NCI-H2171 treated with DMSO at 0.1 percent for 48 hours (cell line): ENCODE data around the gene RASIP1.
A peak's percentile ranks its signal among the peaks of the same experiment; 100 is the strongest.

ENCODE experiments used
- DNase-seq: peaks from one replicate; lab custom pipeline; 2025; lab: John Stamatoyannopoulos, UW

RASIP1 gene

GRCh38 chr19:48674921-48675824 lies 65.2 kb downstream of the RASIP1 start:
- peak; percentile 92 for DNase-seq

- no peak for DNase-seq
Observed at GRCh38 chr19:48674216-48674809, 66.1 kb downstream of the RASIP1 start.

GRCh38 chr19:48673436-48674100 lies 66.8 kb downstream of the RASIP1 start:
- DNase-seq, result no peak

GRCh38 chr19:48672994-48673393 lies 67.4 kb downstream of the RASIP1 start, which contains the start of gene NTN5:
NTN5 (minus strand) TSS chr19:48673017; CDS start chr19:48670986, 2,031 bp downstream.
- no peak for DNase-seq

GRCh38 chr19:48671446-48671995 lies 68.9 kb downstream of the RASIP1 start:
- peak; percentile 84 for DNase-seq

- DNase-seq, result no peak
Observed at GRCh38 chr19:48670699-48671445, 69.5 kb downstream of the RASIP1 start.
